ENCODE results near the gene PVR. TPM values are rescaled to one million over a fixed set of nuclear protein-coding genes. Genes with fewer than 3 reads are reported as not detected.

PVR gene
- total RNA-seq, 1 donor from 2014 or later = 102 TPM

DNA sequence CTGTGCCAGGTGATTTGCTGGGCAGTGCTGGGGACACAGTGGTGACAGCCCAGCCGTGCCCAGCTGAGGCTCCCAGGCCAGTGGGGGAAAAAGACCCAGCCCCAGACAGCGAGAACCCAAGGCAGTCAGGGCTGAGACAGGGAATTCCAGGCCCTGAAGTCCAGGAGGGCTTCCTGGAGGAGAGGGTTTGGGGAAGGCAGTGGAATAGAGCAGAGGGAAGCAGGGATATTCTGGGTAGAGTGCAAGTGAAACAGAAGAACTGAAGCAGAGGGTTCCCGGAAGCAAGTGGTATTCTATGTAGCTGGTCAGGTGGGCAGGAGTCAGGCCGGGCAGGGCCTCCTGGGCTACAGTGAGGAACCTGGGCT lies 53.9 kb downstream of the PVR start:
- Histone ChIP-seq H3K36me3 (ENCODE audit: control insufficient read depth, insufficient read depth, low read length) (no peaks in the 10 kb centered on the region), H3K27me3 (ENCODE audit: control insufficient read depth, insufficient read depth, low read length) (no peaks in the 10 kb centered on the region), H3K4me3 (ENCODE audit: low read depth, low read length) (no peak overlapping the region)
- TF ChIP-seq, protein P1, sequence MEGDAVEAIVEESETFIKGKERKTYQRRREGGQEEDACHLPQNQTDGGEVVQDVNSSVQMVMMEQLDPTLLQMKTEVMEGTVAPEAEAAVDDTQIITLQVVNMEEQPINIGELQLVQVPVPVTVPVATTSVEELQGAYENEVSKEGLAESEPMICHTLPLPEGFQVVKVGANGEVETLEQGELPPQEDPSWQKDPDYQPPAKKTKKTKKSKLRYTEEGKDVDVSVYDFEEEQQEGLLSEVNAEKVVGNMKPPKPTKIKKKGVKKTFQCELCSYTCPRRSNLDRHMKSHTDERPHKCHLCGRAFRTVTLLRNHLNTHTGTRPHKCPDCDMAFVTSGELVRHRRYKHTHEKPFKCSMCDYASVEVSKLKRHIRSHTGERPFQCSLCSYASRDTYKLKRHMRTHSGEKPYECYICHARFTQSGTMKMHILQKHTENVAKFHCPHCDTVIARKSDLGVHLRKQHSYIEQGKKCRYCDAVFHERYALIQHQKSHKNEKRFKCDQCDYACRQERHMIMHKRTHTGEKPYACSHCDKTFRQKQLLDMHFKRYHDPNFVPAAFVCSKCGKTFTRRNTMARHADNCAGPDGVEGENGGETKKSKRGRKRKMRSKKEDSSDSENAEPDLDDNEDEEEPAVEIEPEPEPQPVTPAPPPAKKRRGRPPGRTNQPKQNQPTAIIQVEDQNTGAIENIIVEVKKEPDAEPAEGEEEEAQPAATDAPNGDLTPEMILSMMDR (IDR thresholded peaks at IDR 0.05; ENCODE audit: insufficient read depth, low read length, severe bottlenecking) = no peak
- FAIRE-seq (no peak), DNase-seq (ENCODE audit: low read depth) (no peak)

DNA sequence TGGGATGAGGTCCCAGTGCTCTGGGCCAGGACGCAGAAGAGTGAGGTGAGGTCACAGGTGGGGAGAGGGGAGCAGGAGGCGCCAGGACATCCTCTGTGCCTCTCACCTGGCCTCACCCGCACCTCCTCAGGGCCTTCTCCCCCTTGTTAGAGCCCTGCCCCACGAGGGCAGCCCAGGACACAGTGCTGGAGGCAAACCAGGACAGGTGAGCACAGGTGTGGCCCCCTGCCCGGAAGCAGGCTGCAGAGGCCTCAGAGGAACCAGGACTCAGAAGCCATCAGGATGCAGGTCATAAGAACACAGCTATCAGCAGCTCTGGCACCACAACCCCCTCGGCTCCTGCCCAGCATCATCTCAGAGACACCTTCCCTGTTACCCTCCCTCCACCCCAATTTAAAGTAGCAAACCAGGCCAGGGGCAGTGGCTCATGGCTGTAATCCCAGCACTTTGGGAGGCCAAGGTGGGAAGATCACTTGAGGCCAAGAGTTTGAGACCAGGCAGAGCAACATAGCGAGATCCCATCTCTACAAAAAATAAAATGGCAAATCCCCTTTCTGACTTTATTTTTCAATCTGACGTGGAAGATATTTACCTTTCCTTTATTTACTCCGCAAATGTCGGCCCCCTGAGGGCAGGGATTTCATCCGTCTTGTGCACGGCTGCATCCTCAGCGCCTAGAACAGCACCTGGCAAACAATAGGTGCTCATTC lies 54.9 kb downstream of the PVR start, which contains the start of gene CEACAM16:
CEACAM16 (plus strand) TSS at position 660 of the 710 bp plus-strand sequence. CDS start 2,306 bp downstream, outside the sequence.
- no peak for DNase-seq (ENCODE audit: low read depth)
- Histone ChIP-seq H3K27me3 (ENCODE audit: control insufficient read depth, insufficient read depth, low read length) (no peaks in the 10 kb centered on the region), H3K36me3 (ENCODE audit: control insufficient read depth, insufficient read depth, low read length) (no peaks in the 10 kb centered on the region), H3K4me3 (ENCODE audit: low read depth, low read length) (no peak within 1 kb of the TSS)
- TF ChIP-seq, protein P1 (IDR thresholded peaks at IDR 0.05; ENCODE audit: insufficient read depth, low read length, severe bottlenecking) = no peak
- FAIRE-seq = no peak

DNA sequence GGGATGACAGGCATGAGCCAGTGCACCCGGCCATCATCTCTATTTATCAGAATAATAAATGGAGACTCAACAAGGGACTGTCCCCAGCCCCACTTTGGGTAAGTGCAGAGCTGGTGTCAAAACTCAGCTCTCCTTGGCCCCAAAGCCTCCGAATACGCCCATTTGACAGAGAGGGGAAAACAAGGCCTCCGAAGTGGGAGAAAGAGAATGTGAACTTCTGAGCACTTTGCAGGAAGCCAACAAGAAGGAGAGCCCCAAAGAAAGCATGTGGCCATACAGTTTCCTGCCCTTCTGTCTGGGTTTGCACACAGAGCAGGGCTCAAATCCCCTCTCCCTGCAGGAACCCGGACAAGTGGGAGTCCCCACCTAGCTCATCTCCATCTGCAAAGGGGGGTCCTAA lies 56.8 kb downstream of the PVR start:
- DNase-seq (ENCODE audit: low read depth) (no peak), FAIRE-seq (no peak)
- TF ChIP-seq, protein P1 (IDR thresholded peaks at IDR 0.05; ENCODE audit: insufficient read depth, low read length, severe bottlenecking) = no peak
- no peaks in the 10 kb centered on the region for H3K36me3 ChIP-seq (ENCODE audit: control insufficient read depth, insufficient read depth, low read length)
- H3K4me3 ChIP-seq (ENCODE audit: low read depth, low read length) = no peak overlapping the region
- no peaks in the 10 kb centered on the region for H3K27me3 ChIP-seq (ENCODE audit: control insufficient read depth, insufficient read depth, low read length)

DNA sequence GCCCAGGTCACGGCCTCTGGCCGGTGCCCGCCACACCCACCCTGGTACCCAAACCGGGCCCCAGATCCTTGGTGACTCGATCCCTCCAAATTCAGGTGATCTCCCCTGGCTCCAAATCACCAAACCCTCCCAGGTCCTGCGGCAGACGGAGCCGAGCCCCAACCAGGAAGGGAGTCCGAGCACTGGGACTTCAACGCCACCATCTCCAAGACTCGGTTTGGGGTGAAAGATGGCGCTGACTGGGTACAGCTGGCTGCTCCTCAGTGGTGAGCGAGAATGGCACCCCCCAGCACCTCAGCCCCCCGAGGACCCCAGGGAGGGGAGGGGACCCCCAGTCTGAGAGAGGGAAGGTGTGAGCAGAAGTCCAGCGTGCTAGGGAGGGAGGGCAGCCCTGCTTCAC lies 57.5 kb downstream of the PVR start:
- TF ChIP-seq, protein P1 (IDR thresholded peaks at IDR 0.05; ENCODE audit: insufficient read depth, low read length, severe bottlenecking) = no peak
- H3K27me3 ChIP-seq (ENCODE audit: control insufficient read depth, insufficient read depth, low read length) = no peaks in the 10 kb centered on the region
- DNase-seq (ENCODE audit: low read depth) (no peak), FAIRE-seq (no peak)
- H3K36me3 ChIP-seq (ENCODE audit: control insufficient read depth, insufficient read depth, low read length) = no peaks in the 10 kb centered on the region
- no peak overlapping the region for H3K4me3 ChIP-seq (ENCODE audit: low read depth, low read length)

DNA sequence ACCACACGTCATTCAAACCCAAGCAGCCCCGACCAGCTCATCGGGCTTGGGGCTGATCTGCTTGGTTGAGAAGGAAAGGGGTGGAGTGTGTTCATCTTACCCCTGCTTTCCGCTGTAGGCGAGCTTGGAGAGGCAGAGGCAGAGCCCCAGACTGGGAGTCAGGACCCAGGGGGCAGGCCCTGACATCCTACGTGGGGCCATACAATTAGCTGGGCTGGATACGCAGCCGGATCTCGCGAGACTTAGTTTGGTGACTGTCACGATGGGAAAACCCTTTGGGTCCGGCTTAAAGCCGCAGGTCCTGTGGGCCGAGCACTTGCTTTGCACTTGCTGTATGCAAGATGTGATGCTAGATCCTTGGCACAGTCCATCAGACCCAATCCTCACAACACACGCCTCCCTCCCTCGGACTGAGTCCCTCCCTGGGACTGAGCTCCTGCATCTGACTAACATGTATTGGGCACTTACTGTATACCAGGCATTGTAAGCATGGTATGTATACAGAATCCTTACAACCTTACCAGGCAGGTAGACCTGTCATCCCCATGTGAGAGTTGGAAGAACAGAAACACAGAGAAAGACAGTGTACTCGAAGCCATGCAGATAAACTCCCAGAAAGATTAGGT lies 59.0 kb downstream of the PVR start:
- no peak for DNase-seq (ENCODE audit: low read depth)
- H3K27me3 ChIP-seq (ENCODE audit: control insufficient read depth, insufficient read depth, low read length) = no peaks in the 10 kb centered on the region
- FAIRE-seq = peak; percentile 52

More for the DNA sequence above, 59.0 kb downstream of the PVR start:
- TF ChIP-seq, protein P1 (IDR thresholded peaks at IDR 0.05; ENCODE audit: insufficient read depth, low read length, severe bottlenecking) = no peak
- Histone ChIP-seq H3K4me3 (ENCODE audit: low read depth, low read length) (no peak overlapping the region), H3K36me3 (ENCODE audit: control insufficient read depth, insufficient read depth, low read length) (no peaks in the 10 kb centered on the region)

All from bronchial epithelial cell (primary cell).